GM12874 (cell line): ENCODE measurements around the gene ANKS1A.

ENCODE experiments used
- CTCF ChIP-seq: IDR thresholded peaks from 2 replicates; pipeline ENCODE4 v1.5.1; 2011; ENCODE audit warnings: low read depth, mild to moderate bottlenecking, control low read depth, low read length, moderate library complexity; ENCODE audit not compliant: insufficient read depth

Gene ANKS1A

GRCh38 chr6:35120746-35121145 lies 231.7 kb downstream of the ANKS1A start:
- TF ChIP-seq CTCF: no peak

GRCh38 chr6:35124356-35124755 lies 235.3 kb downstream of the ANKS1A start:
- TF ChIP-seq CTCF: no peak

DNA sequence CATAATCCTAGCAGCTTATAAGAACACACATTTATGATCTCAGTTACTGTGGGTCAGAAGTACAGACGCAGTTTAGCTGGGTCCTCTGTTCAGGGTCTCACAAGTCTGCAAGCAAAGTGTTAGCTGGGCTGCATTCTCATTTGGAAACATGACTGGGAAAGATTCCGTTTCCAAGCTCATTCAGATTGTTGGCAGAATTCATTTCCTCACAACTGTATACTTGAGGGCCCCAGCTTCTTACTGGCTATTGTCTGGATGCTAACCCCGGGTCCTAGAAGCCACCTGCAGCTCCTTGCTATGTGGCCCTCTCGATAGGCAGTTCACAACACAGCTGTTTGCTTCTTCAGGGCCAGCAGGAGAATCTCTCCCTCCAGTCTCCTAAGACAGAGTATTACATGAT lies 239.0 kb downstream of the ANKS1A start:
- TF ChIP-seq CTCF: no peak

DNA sequence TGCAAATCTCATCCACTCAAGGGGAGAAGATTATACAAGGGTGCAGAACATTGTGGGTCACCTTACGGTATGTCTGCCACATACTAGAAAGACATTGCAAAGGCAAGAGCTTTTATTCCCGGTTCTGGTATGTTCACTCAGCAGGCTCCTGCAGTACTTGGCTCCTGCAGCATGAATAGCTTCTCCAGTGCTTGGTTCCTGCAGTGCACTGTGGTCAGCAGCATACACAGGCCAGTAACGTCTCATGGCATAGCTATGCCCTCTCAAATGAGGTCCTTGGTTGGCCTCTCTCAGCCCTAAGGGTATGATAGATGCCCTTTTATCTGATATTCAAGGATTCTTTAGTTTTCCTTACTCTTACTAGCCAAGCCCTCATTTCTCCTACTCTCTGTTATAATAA lies 239.4 kb downstream of the ANKS1A start:
- no peak for TF ChIP-seq CTCF

- TF ChIP-seq CTCF: no peak
Observed at GRCh38 chr6:35136185-35136584, 247.1 kb downstream of the ANKS1A start.

- no peak for TF ChIP-seq CTCF
Observed at GRCh38 chr6:35139470-35139869, 250.4 kb downstream of the ANKS1A start.

DNA sequence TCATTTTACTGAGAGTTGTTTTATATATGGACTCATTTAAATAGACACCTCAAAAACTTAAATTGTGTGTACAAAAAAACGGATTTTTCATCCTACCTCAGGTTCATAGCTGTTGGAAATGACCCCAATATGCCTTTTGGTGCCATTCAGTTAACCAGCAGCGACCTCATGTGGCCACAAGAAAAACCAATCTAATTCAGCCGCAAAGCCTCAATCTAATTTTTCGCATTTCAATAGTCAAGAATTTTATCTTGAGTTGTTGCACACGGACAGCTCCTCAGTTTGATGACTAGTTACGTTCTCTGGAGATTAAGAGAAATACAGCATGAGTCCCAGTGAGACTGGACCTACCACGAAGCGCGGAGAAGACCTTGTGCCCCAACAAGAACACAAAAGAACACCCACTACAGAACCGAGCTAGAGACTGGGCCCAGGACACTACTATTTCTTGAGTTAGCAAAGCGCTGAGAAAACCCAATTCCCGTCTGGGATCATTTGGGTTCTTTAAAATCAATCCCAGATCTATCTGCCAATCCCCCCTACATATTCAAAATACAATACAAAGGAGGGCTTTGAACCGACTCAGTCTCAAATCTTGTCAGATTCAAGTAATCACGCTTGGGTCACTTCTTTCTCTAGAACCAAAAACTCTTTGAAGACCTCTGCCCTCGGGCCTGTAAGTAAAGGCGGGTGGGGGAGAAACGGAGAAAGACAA lies 251.0 kb downstream of the ANKS1A start:
- peak; percentile 60 for TF ChIP-seq CTCF
